ENCODE results near the gene GJC3. TPM values are rescaled to one million over a fixed set of nuclear protein-coding genes. Genes with fewer than 3 reads are reported as not detected.

GJC3 gene
- total RNA-seq, 2 donors from 2014 or later, result 0.25 TPM; not detected in 1

- peaks cover 14% of the 10 kb centered on the region for H3K4me1 Mint-ChIP-seq
- DNase-seq, result no peak
- no peak overlapping the region for H3K27ac Mint-ChIP-seq
Measured at GRCh38 chr7:99881370-99881769, 48.0 kb downstream of the GJC3 start.

GRCh38 chr7:99876933-99877332 lies 52.5 kb downstream of the GJC3 start, which contains the start of gene OR2AE1:
Gene OR2AE1, minus strand, starts transcription at chr7:99877033. Its CDS starts 0 bp downstream, at chr7:99877033.
- DNase-seq, result no peak

More at GRCh38 chr7:99881370-99881769, 48.0 kb downstream of the GJC3 start:
- H3K4me3 Mint-ChIP-seq, result no peak overlapping the region
- H3K9me3 ChIP-seq (ENCODE audit: control insufficient read depth, low read length, poor library complexity, severe bottlenecking), result no peaks in the 10 kb centered on the region
- H3K27me3 Mint-ChIP-seq, result no peaks in the 10 kb centered on the region
- peaks cover 10% of the 10 kb centered on the region for H3K36me3 Mint-ChIP-seq (ENCODE audit: low read depth)
- no peak for ATAC-seq

GRCh38 chr7:99876491-99876890 lies 52.9 kb downstream of the GJC3 start:
- ATAC-seq (no peak), DNase-seq (no peak)
- Mint-ChIP-seq H3K4me3 (no peak overlapping the region), H3K4me1 (peaks cover 6% of the 10 kb centered on the region), H3K27me3 (peaks cover 8% of the 10 kb centered on the region), H3K27ac (no peak overlapping the region), H3K36me3 (ENCODE audit: low read depth) (peaks cover 7% of the 10 kb centered on the region)
- no peaks in the 10 kb centered on the region for H3K9me3 ChIP-seq (ENCODE audit: control insufficient read depth, low read length, poor library complexity, severe bottlenecking)

More at GRCh38 chr7:99876933-99877332, 52.5 kb downstream of the GJC3 start, which contains the start of gene OR2AE1:
- no peaks in the 10 kb centered on the region for H3K9me3 ChIP-seq (ENCODE audit: control insufficient read depth, low read length, poor library complexity, severe bottlenecking)
- Mint-ChIP-seq H3K36me3 (ENCODE audit: low read depth) (peaks cover 7% of the 10 kb centered on the region), H3K27ac (no peak within 1 kb of the TSS), H3K4me1 (peaks cover 6% of the 10 kb centered on the region), H3K27me3 (peaks cover 5% of the 10 kb centered on the region), H3K4me3 (no peak within 1 kb of the TSS)
- no peak for ATAC-seq

Other genes starting within 250 kb of the GJC3 start
- under 1 TPM in 1 of 2 donors, not detected in 1; 0.20 TPM for gene CYP3A5, start 249.6 kb downstream of the GJC3 start, total RNA-seq
- not detected for gene CYP3A7, start 194.4 kb downstream of the GJC3 start, total RNA-seq
- gene CYP3A4, start 145.4 kb downstream of the GJC3 start, total RNA-seq, result not detected
- not detected for gene CYP3A43, start 101.6 kb downstream of the GJC3 start, total RNA-seq
- gene OR2AE1, start 52.6 kb downstream of the GJC3 start, total RNA-seq, result not detected
- gene TRIM4, start 10.1 kb downstream of the GJC3 start, total RNA-seq, result 10 to 100 TPM; 25.3 to 27.2 TPM
- not detected for gene AZGP1, start 46.4 kb upstream of the GJC3 start, total RNA-seq
- 10 to 100 TPM; 51.1 to 58.6 TPM for gene ZKSCAN1, start 86.0 kb upstream of the GJC3 start, total RNA-seq
- gene ZSCAN21, start 120.2 kb upstream of the GJC3 start, total RNA-seq, result 1 to 10 TPM; 4.2 to 5.2 TPM
- gene ZNF3, start 152.1 kb upstream of the GJC3 start, total RNA-seq, result 10 to 100 TPM; 42.3 to 45.2 TPM
- gene COPS6, start 159.3 kb upstream of the GJC3 start, total RNA-seq, result 10 to 100 TPM; 62.5 to 64.7 TPM
- 100 to 1,000 TPM; 111 to 119 TPM for gene MCM7, start 171.8 kb upstream of the GJC3 start, total RNA-seq
- 1 to 10 TPM; 8.6 to 9.3 TPM for gene AP4M1, start 172.0 kb upstream of the GJC3 start, total RNA-seq
- gene TAF6, start 189.7 kb upstream of the GJC3 start, total RNA-seq, result 10 to 100 TPM; 40.7 to 45.3 TPM
- gene CNPY4, start 190.0 kb upstream of the GJC3 start, total RNA-seq, result 10 to 100 TPM; 22.5 to 22.6 TPM
- 1 to 10 TPM; 4.0 to 4.2 TPM for gene MBLAC1, start 197.3 kb upstream of the GJC3 start, total RNA-seq
- gene LAMTOR4, start 219.3 kb upstream of the GJC3 start, total RNA-seq, result 100 to 1,000 TPM; 124 to 135 TPM
- gene TRAPPC14, start 229.1 kb upstream of the GJC3 start, total RNA-seq, result 10 to 100 TPM; 45.8 to 46.9 TPM
- gene GAL3ST4, start 239.0 kb upstream of the GJC3 start, total RNA-seq, result 1 to 10 TPM; 5.0 to 6.5 TPM
- gene GPC2, start 247.8 kb upstream of the GJC3 start, total RNA-seq, result 1 to 10 TPM; 5.0 to 8.5 TPM
- gene STAG3, start 248.3 kb upstream of the GJC3 start, total RNA-seq, result 1 to 10 TPM; 4.0 to 4.8 TPM